NCI-H82 (cell line): ENCODE results near the gene EXOC6.
A peak's percentile ranks its signal among the peaks of the same experiment; 100 is the strongest.

ENCODE experiments used
- DNase-seq: peaks from one replicate; lab custom pipeline; 2025; lab: John Stamatoyannopoulos, UW

EXOC6 gene, protein sequence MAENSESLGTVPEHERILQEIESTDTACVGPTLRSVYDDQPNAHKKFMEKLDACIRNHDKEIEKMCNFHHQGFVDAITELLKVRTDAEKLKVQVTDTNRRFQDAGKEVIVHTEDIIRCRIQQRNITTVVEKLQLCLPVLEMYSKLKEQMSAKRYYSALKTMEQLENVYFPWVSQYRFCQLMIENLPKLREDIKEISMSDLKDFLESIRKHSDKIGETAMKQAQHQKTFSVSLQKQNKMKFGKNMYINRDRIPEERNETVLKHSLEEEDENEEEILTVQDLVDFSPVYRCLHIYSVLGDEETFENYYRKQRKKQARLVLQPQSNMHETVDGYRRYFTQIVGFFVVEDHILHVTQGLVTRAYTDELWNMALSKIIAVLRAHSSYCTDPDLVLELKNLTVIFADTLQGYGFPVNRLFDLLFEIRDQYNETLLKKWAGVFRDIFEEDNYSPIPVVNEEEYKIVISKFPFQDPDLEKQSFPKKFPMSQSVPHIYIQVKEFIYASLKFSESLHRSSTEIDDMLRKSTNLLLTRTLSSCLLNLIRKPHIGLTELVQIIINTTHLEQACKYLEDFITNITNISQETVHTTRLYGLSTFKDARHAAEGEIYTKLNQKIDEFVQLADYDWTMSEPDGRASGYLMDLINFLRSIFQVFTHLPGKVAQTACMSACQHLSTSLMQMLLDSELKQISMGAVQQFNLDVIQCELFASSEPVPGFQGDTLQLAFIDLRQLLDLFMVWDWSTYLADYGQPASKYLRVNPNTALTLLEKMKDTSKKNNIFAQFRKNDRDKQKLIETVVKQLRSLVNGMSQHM

DNA sequence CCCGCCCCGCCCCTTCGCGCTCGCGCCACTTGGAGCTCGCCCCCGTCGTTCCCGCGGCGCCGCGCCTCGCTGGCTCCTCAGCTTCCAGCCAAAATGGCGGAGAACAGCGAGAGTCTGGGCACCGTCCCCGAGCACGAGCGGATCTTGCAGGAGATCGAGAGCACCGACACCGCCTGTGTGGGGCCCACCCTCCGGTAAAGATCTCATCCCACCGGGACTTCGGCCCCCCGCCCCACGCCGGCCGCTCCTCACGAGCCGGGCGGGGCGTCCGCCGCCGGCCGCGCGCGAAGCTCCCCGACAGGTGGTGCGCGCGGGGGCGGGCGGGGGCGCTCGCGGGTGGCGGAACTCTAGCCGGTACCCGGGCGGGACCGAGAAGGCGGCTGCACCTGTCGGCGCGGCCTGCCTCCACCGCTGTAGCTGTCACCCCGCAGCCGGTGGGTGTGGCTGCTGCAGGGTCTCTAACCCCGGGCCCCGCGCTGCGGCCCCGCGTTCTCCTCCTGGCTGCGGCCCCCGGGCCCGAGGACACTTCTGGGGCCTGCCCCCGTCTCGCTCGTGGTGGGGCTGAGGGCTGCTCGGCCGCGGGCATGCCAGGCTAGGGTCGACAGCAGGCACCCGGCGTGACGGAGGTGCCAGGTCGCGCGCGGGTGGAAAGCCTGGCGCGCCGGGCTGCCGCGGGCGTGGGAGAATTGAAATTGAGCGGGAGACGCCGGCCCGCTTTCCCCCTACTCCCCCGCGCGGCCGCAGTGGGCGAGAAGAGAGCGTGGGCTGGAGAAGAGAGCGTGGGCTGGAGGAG lies at the start of gene EXOC6:
TSS of gene EXOC6 (plus strand) at position 80 of the 793 bp plus-strand sequence. CDS start at position 94, 14 bp downstream.
- peak; percentile 85 for DNase-seq

DNA sequence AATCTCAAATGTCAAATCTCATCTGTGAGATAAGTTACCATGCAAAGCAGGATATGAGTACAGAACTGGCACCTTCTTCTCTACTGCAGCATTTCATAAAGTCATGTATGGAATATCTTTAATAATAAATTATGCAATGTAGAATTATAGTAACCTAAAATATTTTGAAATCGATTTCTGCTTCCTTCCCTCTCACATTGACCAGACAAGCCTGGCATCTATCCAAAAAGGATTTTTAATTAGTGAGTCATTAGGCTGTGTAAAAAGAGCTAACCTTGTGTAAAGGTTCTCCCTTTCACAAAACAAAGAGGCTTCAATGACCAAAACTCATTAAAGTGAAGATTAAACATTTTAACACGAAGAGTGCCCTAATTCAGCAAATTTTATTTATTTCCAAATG lies 48.8 kb upstream of the EXOC6 start:
- peak; percentile 42 for DNase-seq

DNA sequence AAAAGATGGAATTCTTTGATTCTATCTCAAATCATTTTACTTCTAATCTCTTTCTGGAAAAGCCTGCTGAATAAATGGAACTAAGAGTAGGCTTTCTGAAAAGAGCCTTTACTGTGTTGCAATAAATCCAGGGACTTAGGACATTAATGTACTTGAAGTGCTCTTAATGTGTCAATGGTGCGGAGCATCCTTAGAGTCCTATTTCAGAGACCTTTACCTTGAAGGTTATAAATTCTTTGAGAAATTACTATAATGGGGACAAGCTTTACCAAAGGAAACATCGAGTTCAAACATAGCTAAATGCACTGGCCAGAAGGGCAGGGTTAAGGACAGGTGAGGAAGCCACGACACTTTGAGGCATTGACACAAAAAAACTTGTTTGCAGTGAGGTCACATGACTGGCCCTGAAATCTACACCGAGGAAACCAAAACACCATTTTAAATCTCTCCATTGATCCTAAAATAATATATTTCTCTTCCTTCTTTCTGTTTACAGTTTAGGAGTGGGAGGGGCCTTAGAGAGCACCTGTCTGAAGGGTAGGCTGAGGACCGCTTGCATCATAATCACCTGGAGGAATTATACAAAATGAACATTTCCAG lies 48.1 kb upstream of the EXOC6 start:
- peak; percentile 4 for DNase-seq

DNA sequence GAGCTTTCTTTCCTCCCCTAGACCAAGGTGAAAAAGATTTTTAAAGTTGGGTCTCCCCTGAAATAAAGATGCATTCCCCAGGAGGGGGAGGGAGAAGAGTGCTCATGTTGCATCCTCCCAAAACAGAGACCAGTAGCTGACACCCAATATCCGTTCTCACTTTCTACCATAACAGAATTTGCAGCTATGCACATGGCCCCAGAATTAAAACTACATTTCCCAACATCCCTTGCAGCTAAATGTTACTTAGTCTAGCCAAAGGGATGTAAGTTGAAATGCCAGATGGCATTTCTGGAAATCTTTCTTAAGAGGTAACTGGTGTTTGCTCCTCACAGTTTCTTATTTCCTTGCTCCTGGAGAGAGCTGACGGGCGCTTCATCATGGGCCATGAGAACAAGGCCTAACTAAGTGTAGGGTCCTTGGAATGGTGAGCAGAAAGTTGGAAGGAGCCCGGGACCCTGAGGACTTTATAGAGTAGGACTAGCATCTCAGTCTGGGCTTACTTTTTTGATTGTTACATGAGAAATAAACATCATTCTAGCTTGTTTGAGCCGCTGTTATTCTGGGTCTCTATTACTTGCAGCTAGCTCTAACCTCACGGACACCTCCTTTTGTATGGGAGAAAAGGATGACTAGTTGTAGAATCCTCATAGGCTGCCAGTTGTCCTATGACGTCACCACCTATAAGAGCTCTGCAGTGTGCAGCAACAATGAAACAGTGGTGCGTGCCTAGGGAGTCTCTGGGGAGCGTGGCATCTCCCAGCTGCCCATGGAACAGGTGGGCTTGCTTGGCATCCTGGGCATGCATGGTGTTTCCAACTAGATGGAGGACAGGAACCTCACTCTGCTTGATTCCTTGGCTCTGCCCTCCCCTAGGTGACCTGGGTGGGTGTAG lies 46.1 kb upstream of the EXOC6 start:
- peak; percentile 44 for DNase-seq

DNA sequence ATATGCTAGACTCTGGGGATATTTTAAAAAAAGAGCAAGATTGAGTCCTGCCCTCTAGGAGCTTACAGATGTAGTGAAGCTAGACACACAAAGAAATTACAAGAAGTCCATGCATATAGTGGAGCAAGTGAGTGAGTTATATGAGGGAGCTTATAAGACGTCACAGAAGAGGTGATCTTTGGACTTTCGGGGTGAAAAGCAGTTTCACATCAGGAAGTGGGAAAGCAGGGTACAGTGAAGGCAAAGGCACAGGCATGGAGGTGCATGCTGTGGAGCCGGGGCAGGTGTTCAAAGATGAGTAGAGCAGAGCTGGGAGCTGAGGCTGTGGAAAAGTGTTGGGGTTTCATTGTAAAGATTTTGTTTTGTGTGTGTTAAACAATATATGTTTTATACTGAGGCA lies 38.5 kb upstream of the EXOC6 start:
- DNase-seq = no peak

DNA sequence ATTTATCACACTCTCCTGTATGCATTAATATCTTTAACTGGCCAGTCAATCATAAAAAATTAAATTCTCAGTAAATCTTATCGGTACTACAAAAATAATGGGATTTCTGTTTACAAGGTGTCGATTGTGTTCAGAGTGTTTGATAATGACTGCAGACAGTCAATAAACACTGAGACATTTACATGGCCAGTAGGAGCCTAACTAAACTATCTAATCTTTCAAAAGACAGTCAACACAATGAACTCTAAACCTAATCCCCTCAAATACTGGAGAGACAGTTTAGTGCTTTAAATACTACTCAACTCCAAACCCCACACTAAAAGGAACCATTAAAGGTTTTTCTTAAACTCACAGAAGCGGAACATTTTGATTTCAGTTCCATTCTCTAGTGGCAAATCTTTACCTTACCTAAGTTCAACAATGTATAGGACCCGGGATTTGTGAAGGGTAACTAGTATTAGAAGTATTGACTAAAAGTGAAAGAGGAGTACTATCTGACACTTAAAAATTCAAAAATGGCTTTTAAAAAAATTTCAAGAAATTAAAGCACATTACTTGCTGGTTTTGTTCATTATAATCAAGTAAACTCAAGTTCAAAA lies 37.3 kb upstream of the EXOC6 start:
- DNase-seq = peak; percentile 19

DNA sequence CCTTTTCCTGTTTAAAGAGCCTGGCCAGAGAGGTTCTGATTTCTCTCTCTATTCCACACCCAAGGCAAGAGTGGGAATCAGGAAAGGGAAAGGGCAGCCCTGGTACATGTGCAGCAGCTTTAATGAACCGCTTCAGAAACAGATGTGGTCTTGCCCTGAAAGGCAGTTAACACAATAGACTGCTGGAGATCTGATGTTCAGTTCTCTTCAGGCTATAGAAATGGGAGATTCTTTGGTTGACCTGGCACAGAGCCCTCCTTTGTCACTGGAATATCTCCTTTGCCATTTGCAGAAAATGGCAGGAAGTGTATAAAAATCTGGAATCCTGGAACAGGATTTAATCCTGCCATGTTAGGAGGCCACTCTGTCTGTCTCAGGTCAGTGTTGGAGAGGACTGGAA lies 36.3 kb upstream of the EXOC6 start:
- no peak for DNase-seq

DNA sequence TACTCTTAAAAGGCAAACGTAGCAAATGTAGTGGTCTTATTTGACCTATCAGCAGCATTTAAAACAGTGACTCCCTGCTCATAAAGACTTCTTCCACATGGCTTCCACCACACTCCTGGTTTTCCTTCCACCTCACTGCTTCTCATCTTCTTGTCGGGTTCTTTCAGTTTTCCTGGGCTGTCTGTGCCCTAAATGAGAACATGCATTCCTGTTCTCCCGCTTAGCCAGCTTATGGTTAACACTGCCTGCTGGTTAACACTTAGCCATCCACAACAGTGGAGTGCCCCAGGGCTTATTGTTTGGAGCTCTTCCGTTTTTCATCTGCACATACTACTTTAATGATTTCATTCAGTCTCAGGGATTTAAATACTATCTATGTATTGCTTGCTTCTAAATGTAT lies 34.3 kb upstream of the EXOC6 start:
- no peak for DNase-seq

DNA sequence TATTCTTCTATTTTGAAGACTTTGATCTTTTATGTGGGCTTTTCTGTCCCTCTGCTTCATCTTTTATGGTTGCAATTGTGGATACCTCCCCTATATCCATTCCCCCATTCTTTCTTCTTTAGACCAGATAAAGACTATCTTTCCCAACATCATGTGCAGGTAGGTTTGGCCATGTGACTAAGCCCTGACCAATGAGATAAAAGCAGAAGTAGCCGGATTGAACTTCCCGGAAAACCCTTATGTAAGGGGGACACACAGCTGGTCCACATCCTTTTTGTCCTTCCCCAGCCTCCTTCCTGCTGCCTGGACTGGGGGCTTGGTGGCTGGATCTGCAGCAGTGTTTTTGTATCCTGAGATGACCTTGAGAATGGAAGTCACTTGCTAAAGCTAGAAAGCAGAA lies 33.5 kb upstream of the EXOC6 start:
- no peak for DNase-seq

DNA sequence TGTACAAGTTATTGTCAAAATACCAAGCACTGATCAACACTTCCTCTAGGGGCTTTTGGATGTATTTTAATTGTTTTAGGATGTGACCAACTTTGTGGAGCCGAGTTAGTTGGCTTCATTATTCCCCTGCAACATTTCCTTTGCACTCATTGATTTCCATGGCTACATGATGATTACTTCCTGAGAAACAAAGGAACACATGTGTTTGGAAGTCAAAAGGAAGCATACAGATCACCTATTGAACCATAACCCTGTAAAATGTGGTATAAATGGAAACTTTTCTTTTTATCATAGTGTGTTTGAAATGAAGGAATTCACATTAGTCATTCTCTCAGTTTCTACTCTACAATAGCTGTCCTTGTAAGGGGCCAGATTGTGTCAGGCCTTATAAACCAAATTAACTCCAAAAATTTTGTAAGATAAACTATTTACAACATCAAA lies 32.2 kb upstream of the EXOC6 start:
- no peak for DNase-seq

DNA sequence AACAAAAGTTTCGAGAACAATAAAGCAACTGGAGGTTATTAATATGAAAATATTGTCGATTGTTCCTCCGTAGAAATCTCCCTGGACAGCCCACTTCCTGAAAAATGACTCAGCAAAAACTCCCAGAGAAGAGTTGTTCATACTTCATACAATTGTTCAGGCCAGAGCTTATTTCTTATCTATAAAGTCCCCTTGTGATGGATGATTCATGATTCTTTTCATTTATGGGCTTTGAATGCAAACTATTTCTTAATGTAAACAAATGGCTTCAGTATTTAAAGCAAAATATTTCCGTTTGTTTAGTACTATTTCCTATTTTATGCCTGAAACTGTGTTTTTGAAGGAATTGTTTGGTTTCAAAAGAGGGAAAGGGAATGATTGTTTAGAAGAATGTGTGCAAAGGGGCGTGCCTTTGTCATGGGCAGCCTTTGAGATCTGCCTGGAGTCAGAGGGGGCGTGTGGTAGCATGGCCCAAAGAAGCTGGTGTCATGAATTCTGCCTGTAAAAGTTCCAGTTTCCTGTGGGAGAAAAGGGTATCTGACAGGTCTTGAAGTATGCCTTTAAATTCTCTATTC lies 26.2 kb upstream of the EXOC6 start:
- DNase-seq = no peak

DNA sequence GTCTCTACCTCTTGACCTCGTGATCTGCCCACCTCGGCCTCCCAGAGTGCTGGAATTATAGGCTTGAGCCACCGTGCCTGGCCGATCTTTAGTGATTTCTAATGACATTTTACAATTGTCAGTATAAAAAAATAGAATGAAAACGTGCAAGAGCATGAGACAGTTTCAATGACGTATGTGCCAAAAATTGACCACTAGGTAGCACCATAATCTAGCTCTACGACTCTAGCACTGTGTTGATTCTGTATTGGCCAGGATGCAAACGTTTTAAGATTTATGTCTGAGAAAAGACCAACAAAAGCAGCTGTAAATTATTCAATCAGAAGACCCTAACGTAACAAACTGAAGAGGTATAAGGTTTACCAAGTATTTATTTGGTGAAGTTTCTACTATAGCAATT lies 25.4 kb upstream of the EXOC6 start:
- DNase-seq = peak; percentile 3

DNA sequence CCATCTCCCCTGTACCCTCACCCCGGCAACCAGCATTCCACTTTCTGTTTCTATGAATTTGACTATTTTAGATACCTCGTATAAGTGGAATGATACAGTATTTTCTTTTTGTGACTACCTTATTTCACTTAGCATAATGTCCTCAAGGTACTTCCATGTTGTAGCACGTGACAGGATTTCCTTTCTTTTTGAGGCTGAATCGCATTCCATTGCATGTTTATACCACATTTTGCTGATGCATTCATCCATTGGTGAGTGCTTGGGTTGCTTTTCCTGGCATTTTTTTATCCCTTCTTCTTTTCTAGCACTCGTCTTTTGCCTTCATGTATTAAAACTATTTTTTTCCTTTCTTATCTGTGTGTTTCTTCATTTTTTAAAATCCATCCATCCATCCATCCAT lies 22.3 kb upstream of the EXOC6 start:
- no peak for DNase-seq

DNA sequence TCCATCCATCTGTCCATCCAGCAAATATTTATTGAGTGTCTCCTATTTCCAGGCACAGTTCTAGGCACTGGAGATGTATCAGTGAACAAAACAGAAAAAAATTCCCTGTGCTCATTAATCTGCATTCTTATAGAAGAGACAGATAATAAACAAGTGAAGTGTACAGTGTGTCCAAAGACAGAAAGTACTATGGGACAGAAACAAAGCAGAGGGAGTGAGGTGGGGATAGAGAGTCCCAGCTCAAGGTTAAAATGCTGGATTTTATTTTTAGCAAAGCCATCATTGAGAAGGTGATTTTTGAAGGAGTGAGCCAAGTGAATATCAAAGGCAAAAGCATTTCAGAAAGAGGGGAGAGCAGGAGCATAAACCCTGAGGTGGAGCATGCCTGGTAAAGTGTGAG lies 21.8 kb upstream of the EXOC6 start:
- no peak for DNase-seq

DNA sequence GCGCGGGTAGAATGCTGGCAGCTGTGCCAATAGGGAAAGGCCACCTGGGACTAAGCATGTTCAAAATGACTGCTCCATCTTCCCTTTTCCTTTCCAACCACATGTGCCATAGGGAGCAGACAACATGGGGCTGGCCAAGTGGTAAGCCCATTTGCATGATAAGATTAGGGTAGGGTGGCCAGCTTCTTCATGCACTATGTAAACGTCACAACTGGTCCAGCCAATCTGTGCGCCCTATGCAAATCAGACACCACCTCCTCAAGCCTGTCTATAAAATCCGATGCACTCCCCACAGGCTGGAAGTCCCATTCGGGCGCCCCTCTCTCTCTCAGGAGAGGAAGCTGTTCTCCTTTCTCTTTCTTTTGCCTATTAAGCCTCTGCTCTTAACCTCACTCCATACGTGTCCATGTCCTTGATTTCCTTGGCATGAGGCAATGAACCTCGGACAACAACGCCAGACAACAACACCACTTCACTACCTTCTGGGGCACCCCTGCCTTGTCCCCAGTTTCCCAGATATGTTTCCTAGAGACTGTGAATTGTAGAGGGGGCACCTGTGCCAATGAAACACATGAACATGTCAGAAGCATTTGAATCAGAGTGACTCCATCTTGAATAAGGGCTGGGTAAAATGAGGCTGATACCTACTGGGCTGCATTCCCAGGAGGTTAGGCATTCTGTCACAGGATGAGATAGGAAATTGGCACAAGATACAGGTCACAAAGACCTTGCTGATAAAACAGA lies 19.1 kb upstream of the EXOC6 start:
- peak; percentile 92 for DNase-seq

DNA sequence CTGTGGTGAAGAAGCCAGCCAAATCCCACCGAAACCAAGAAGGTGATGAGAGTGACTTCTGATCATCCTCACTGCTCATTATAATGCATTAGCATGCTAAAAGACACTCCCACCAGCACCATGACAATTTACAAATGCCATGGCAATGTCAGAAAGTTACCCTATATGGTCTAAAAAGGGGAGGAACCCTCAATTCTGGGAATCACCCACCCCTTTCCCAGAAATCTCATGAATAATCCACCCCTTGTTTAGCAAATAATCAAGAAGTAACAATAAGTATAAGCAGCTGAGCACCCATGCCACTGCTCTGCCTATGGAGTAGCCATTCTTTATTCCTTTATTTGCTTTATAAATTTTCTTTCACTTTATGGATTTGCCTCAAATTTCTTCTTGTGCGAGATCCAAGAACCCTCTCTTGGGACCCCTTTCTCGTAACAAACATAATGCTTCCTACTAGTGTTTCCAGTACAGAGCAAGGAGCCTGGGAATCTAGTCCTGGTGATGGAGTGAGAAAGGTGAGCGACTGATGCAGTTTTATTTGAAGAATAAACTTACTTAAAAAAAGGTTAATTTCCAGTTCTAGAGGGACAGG lies 18.4 kb upstream of the EXOC6 start:
- no peak for DNase-seq

DNA sequence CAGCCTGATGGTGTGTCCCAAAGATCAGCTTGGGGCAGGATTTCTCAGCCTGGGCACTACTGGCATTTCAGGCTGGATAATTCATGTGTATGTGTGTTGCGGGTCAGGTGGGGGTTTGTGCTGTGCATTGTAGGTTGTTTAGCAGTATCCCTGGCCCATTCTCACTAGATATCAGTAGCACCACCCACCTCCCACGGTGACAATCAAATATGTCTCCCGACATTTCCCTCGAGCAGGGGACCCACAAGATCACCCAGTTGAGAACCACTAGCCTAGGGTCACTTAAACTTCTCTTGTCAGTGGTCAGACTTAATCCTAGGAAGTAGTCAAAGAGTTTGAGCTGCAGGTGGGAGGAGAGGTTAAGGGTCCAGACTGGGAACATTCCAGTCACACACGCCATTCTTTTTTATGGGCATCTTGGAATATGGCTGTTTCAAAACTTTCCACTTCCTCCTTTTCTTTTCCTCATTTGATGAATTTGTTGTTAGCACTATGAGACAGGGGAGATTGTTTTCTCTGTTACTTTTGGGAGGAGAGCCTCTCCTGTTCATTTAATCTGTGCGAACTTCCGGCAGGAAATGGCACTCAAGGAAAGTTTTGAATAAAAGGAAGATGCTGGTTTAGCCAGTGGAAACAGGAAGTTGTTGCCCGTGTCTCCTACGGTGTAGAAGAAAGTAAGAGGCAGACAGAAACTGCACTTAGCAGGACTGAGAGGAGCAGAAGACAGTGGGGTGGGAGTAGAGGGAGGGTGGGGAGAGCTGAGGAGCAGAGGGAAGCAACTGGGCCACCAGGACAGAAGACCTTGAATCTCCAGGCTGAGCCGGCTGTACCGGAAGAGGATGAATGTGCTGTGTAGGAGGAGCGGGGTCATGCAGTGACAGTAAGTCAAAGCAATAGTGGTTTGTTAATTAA lies 17.6 kb upstream of the EXOC6 start:
- no peak for DNase-seq

DNA sequence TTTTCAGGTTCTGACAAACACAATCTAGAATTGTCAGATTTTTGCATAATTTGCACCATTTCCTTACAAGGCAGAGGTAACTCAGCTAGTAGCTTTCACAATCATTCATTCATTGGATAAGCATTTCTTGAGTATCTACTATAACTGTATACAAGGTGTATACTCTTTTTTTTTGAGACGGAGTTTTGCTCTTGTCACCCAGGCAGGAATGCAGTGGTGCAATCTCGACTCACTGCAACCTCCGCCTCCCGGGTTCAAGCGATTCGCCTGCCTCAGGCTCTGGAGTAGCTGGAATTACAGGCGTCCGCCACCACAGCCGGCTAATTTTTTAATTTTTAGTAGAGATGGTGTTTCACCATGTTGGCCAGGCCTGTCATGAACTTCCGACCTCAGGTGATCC lies 16.2 kb upstream of the EXOC6 start:
- no peak for DNase-seq
